K562 (cell line): ENCODE measurements around the gene NDC1. TPM values are rescaled to one million over a fixed set of nuclear protein-coding genes. Genes with fewer than 3 reads are reported as not detected.

ENCODE experiments used
- ATAC-seq: fragments of 200-7000 bp; cut with Tn5 transposase; 3 replicates; pipeline ENCODE4 v1.9.1; 2020; ENCODE audit warnings: moderate library complexity
- BruUV-seq: library from RNA; stranded (reverse); fragments of 400-500 nt; replicated peaks from 2 replicates; lab custom pipeline; 2021; lab: Mats Ljungman, UMichigan
- CTCF ChIA-PET: fragments of 300-600 bp; formaldehyde crosslinking; extraction: SDS; loops from one replicate; lab custom pipeline; 2021; ENCODE audit warnings: low intra/inter-chr PET ratio; lab: Yijun Ruan, JAX
- POLR2A ChIA-PET: fragments of 300-600, 350-650 bp; sonication (Branson Sonifier 250); formaldehyde crosslinking; extraction: SDS; loops from one replicate; lab custom pipeline; 2021; ENCODE audit warnings: antibody characterized with exemption, inconsistent platforms; lab: Yijun Ruan, JAX
- DNase-seq, 4 experiments: peaks; one replicate each; pipeline versions ENCODE4 v3.0.0 to v3.0.0-alpha.2; 2011 to 2018; ENCODE audit warnings: low spot score in 3 of 4, mixed read lengths in 3 of 4; ENCODE audit errors: extremely low read depth in 1 of 4
- FAIRE-seq: peaks from 2 replicates; lab custom pipeline; 2011; peaks lifted over from hg19 to GRCh38; lab: Jason Lieb, UNC
- H2AFZ ChIP-seq: 2 replicates; pipeline ENCODE4 v1.6.0; 2011; ENCODE audit warnings: low read depth, low read length, control low read depth, inconsistent platforms
- H3K27ac ChIP-seq: fragments of 200-600 bp; 3 replicates; pipeline ENCODE4 v1.8.0; 2011; ENCODE audit warnings: low read depth, mild to moderate bottlenecking, control low read depth, inconsistent platforms, low read length, moderate library complexity, mixed read lengths; ENCODE audit errors: extremely low read depth
- H3K27me3 ChIP-seq, 2 experiments: fragments of 300-600 bp in 1 of 2; 2 replicates in 1 of 2; 3 replicates in 1 of 2; pipeline versions ENCODE4 v1.6.0 to v1.8.0; 2011; ENCODE audit warnings: inconsistent platforms in 2 of 2, low read length in 2 of 2, mild to moderate bottlenecking in 1 of 2, mixed read lengths in 1 of 2, moderate library complexity in 1 of 2; ENCODE audit not compliant: control insufficient read depth in 2 of 2, insufficient read depth in 2 of 2
- H3K36me3 ChIP-seq: fragments of 300-600 bp; 3 replicates; pipeline ENCODE4 v1.8.0; 2011; ENCODE audit warnings: mild to moderate bottlenecking, low read length, inconsistent platforms; ENCODE audit not compliant: control insufficient read depth, insufficient read depth
- H3K4me1 ChIP-seq, 2 experiments: fragments of 200-600 bp in 1 of 2; replicated peaks in 1 of 2; 2 replicates in 1 of 2; 3 replicates in 1 of 2; pipeline versions ENCODE4 v1.5.1 to v1.8.0; 2011; ENCODE audit warnings: inconsistent platforms in 2 of 2, low read length in 2 of 2, mild to moderate bottlenecking in 1 of 2, mixed read lengths in 1 of 2, moderate library complexity in 1 of 2; ENCODE audit not compliant: control insufficient read depth in 2 of 2, insufficient read depth in 2 of 2
- H3K4me2 ChIP-seq: 2 replicates; pipeline ENCODE4 v1.6.1; 2011; ENCODE audit warnings: low read length, control low read depth, inconsistent platforms, mixed read lengths; ENCODE audit not compliant: insufficient read depth
- H3K4me3 ChIP-seq: fragments of 200-600 bp; sonication (generic), shearing (Covaris generic); 2 replicates; pipeline ENCODE4 v1.5.1; 2016; ENCODE audit warnings: control low read depth, inconsistent platforms
- H3K79me2 ChIP-seq: fragments of 200-600 bp; 3 replicates; pipeline ENCODE4 v1.8.0; 2011; ENCODE audit warnings: low read length, inconsistent platforms; ENCODE audit not compliant: control insufficient read depth, insufficient read depth
- H3K9ac ChIP-seq, 2 experiments: 2 replicates each; pipeline versions ENCODE4 v1.6.0 to v1.6.1; 2011; ENCODE audit warnings: low read depth in 2 of 2, low read length in 2 of 2, control low read depth in 1 of 2, inconsistent platforms in 1 of 2, mild to moderate bottlenecking in 1 of 2, mixed read lengths in 1 of 2; ENCODE audit not compliant: insufficient read depth in 1 of 2
- H3K9me1 ChIP-seq: one replicate; pipeline ENCODE4 v1.6.0; 2011; ENCODE audit warnings: inconsistent platforms, mild to moderate bottlenecking, low read length, moderate library complexity; ENCODE audit not compliant: control insufficient read depth, insufficient read depth
- H3K9me3 ChIP-seq: replicated peaks from 2 replicates; pipeline ENCODE4 v1.5.1; 2011; ENCODE audit warnings: low read depth, low read length, inconsistent platforms; ENCODE audit not compliant: control insufficient read depth, insufficient read depth
- H4K20me1 ChIP-seq: replicated peaks from 2 replicates; pipeline ENCODE4 v1.6.1; 2011; ENCODE audit warnings: low read length, inconsistent platforms, mixed read lengths; ENCODE audit not compliant: control insufficient read depth, insufficient read depth
- BRF1 ChIP-seq: IDR thresholded peaks from 3 replicates; pipeline ENCODE4 v1.6.1; 2011; ENCODE audit warnings: borderline replicate concordance, mild to moderate bottlenecking; ENCODE audit not compliant: insufficient read length; ENCODE audit errors: extremely low read depth
- CBX2 ChIP-seq: fragments of 200-600 bp; sonication (generic); IDR thresholded peaks from one replicate; pipeline ENCODE4 v1.6.1; 2012; ENCODE audit warnings: mild to moderate bottlenecking, low read length, inconsistent platforms; ENCODE audit not compliant: insufficient read depth, poor library complexity, severe bottlenecking
- CTBP1 ChIP-seq: fragments of 450-650 bp; IDR thresholded peaks from 2 replicates; pipeline ENCODE4 v1.6.1; 2016; ENCODE audit warnings: borderline replicate concordance
- EGR1 ChIP-seq: fragments of 450-650 bp; conservative IDR thresholded peaks from 2 replicates; pipeline ENCODE4 v1.6.1; 2017; ENCODE audit warnings: mild to moderate bottlenecking
- JUND ChIP-seq, 2 experiments: IDR thresholded peaks; 2 replicates in 1 of 2; 3 replicates in 1 of 2; pipeline ENCODE4 v1.6.1; 2011; ENCODE audit warnings: borderline replicate concordance in 2 of 2, low read depth in 2 of 2, low read length in 2 of 2, improper control_type of control experiment in 1 of 2, missing biosample characterization in 1 of 2, missing genetic modification characterization in 1 of 2, missing genetic modification reagents in 1 of 2
- MAZ ChIP-seq, 2 experiments: fragments of 450-650 bp in 1 of 2; sonication (generic) in 1 of 2; formaldehyde crosslinking; IDR thresholded peaks in 1 of 2; conservative IDR thresholded peaks in 1 of 2; 2 replicates each; pipeline versions ENCODE4 v1.4.0 to v1.5.0; 2020; ENCODE audit warnings: mild to moderate bottlenecking in 1 of 2, missing genetic modification reagents in 1 of 2
- SMARCB1 ChIP-seq: IDR thresholded peaks from 2 replicates; pipeline ENCODE4 v1.6.1; 2011; ENCODE audit warnings: improper control_type of control experiment, low read depth; ENCODE audit not compliant: insufficient read length
- SNRNP70 ChIP-seq: fragments of 200-400 bp; formaldehyde crosslinking; optimal IDR thresholded peaks from 2 replicates; pipeline ENCODE3; 2017; ENCODE audit warnings: low read depth, low read length
- ZNF511 ChIP-seq: sonication (generic); formaldehyde crosslinking; IDR thresholded peaks from 2 replicates; pipeline ENCODE4 v1.8.0; 2022; ENCODE audit warnings: mild to moderate bottlenecking, missing genetic modification reagents
- ZNF778 ChIP-seq: fragments of 450-650 bp; formaldehyde crosslinking; IDR thresholded peaks from 2 replicates; pipeline ENCODE4 v1.4.0; 2020; ENCODE audit warnings: mild to moderate bottlenecking, moderate library complexity
- WGBS: fragments of 100-300 bp; shearing (Covaris generic); methylation state at CpG from one replicate; pipeline ENCODE4 v1.1.6; 2016; ENCODE audit warnings: low coverage, mixed read lengths; ENCODE audit not compliant: insufficient coverage; ENCODE audit errors: missing lambda C conversion rate; 5-methylcytosine and 5-hydroxymethylcytosine counted together
- in situ Hi-C: fragments of 300-500 bp; cut with MboI; formaldehyde crosslinking; loops from 4 replicates; pipeline ENCODE4 v1.15.0; 2018; ENCODE audit warnings: inconsistent platforms, mixed read lengths
- intact Hi-C: fragments of 100-400 bp; cut with micrococcal nuclease; formaldehyde crosslinking; loops from 2 replicates; pipeline ENCODE4 v1.14.2; 2022
- polyA plus RNA-seq, 8 experiments: library from polyadenylated mRNA; depleted of rRNA in 4 of 8; stranded (reverse) in 5 of 8; unstranded in 3 of 8; fragments of >200 nt; fragmentation: Nextera tagmentation in 2 of 8; fragmentation: Illumina TruSeq in 1 of 8; extraction: Ambion mirVana in 2 of 8; extraction: Trizol in 1 of 8; gene quantifications; 2 replicates each; pipeline versions ENCODE4 v1.2.1 to v1.2.3, GENCODE V29; 2011 to 2014; ENCODE audit warnings: inconsistent platforms in 1 of 8, missing spikeins in 1 of 8
- total RNA-seq, 7 experiments: library from RNA; depleted of rRNA in 6 of 7; stranded (reverse); fragments of >200 nt in 6 of 7; fragmentation: Illumina TruSeq in 2 of 7; extraction: Trizol in 2 of 7; gene quantifications; 2 replicates each; pipeline versions ENCODE4 v1.2.1 to v1.2.3, GENCODE V29; 2011 to 2021; ENCODE audit warnings: low replicate concordance in 1 of 7
- TF ChIP-seq, protein P1 (sequence below): sonication (generic); formaldehyde crosslinking; IDR thresholded peaks from 2 replicates; pipeline ENCODE4 v1.8.1; 2023; ENCODE audit warnings: mild to moderate bottlenecking, missing genetic modification reagents
- TF ChIP-seq, protein P2 (sequence below): sonication (generic); IDR thresholded peaks from 2 replicates; pipeline ENCODE4 v1.6.1; 2016

The NDC1 gene
- total and polyA plus RNA-seq, 9 of the 15 experiments (the other 6 are each of a cell fraction or from before 2014, with no cell fraction given), result 26.9 to 102 (median 64.5) TPM

- H3K4me2 ChIP-seq, result no peak overlapping the region
- no peak for ATAC-seq
- POLR2A ChIA-PET, result interaction anchor here (0.7 to 1.3 kb wide), 4 partner anchors 9 to 41 kb away, joined by 3 to 7 read pairs (median 3); no protein-coding TSS in a partner anchor
Measured at GRCh38 chr1:53736290-53736689, 101.8 kb downstream of the NDC1 start.

More at GRCh38 chr1:53736290-53736689, 101.8 kb downstream of the NDC1 start:
- Histone ChIP-seq H3K9ac (no peak overlapping the region), H2AFZ (no peak overlapping the region), H4K20me1 (no peaks in the 10 kb centered on the region; the same call in 1 of the 2 replicates), H3K9me3 (no peaks in the 10 kb centered on the region), H3K4me3 (no peak overlapping the region), H3K79me2 (no peaks in the 10 kb centered on the region), H3K4me1 (peaks cover 0 to 21% of the 10 kb centered on the region in 2 experiments; a peak in 3 of 5 replicates), H3K27ac (no peak overlapping the region), H3K27me3 (peaks cover 60 to 75% of the 10 kb centered on the region in 2 experiments), H3K9me1 (no peaks in the 10 kb centered on the region), H3K36me3 (no peaks in the 10 kb centered on the region)
- intact Hi-C loops, result no loop called here
- CTCF ChIA-PET, result no interaction called here
- DNase-seq, result no peak
- no peak for FAIRE-seq
- no TSS peak for BruUV-seq
- in situ Hi-C loops, result no loop called here
- 2% methylated on average over 11 of the region's 11 CpGs for WGBS
- TF ChIP-seq, protein P1, sequence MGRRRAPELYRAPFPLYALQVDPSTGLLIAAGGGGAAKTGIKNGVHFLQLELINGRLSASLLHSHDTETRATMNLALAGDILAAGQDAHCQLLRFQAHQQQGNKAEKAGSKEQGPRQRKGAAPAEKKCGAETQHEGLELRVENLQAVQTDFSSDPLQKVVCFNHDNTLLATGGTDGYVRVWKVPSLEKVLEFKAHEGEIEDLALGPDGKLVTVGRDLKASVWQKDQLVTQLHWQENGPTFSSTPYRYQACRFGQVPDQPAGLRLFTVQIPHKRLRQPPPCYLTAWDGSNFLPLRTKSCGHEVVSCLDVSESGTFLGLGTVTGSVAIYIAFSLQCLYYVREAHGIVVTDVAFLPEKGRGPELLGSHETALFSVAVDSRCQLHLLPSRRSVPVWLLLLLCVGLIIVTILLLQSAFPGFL (CRISPR knock-in tag), result no peak
- TF ChIP-seq EGR1 (no peak), CBX2 (no peak), BRF1 (no peak), ZNF778 (CRISPR knock-in tag) (no peak), JUND (IDR thresholded peaks at IDR 0.05; ENCODE audit: borderline replicate concordance, low read depth, low read length) (no peak), JUND (tag; IDR thresholded peaks at IDR 0.05; ENCODE audit: borderline replicate concordance, low read depth, low read length) (no peak), SNRNP70 (no peak), MAZ (CRISPR knock-in tag; conservative IDR thresholded peaks at IDR 0.05 in 1 of 2, IDR thresholded peaks at IDR 0.05 in 1 of 2) (no peak), ZNF511 (CRISPR knock-in tag) (no peak), SMARCB1 (no peak), CTBP1 (no peak)
- TF ChIP-seq, protein P2, sequence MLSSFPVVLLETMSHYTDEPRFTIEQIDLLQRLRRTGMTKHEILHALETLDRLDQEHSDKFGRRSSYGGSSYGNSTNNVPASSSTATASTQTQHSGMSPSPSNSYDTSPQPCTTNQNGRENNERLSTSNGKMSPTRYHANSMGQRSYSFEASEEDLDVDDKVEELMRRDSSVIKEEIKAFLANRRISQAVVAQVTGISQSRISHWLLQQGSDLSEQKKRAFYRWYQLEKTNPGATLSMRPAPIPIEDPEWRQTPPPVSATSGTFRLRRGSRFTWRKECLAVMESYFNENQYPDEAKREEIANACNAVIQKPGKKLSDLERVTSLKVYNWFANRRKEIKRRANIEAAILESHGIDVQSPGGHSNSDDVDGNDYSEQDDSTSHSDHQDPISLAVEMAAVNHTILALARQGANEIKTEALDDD, result no peak
